ENCODE data around the gene KRTAP5-11.
"Not testable (repeated sequence)": the region's sequence is repeated elsewhere in the genome, so short reads cannot be mapped to it uniquely, and the experiment has no call there.

The KRTAP5-11 gene

GRCh38 chr11:71554996-71555395 is 27.7 kb downstream of the KRTAP5-11 start:
- DNase-seq: no peak

- DNase-seq: no peak
Measured at GRCh38 chr11:71551711-71552110, 31.0 kb downstream of the KRTAP5-11 start.

- DNase-seq: no peak
Measured at GRCh38 chr11:71548716-71549151, 33.9 kb downstream of the KRTAP5-11 start.

- DNase-seq: no peak
Measured at GRCh38 chr11:71548120-71548519, 34.6 kb downstream of the KRTAP5-11 start, which contains the start of gene KRTAP5-9. Gene KRTAP5-9 (plus strand): TSS chr11:71548420. CDS start chr11:71548658, 238 bp downstream.

GRCh38 chr11:71545405-71545966 is 37.2 kb downstream of the KRTAP5-11 start:
- no peak for DNase-seq

GRCh38 chr11:71544525-71545214 is 38.0 kb downstream of the KRTAP5-11 start:
- DNase-seq: no peak

GRCh38 chr11:71543866-71544265 is 38.8 kb downstream of the KRTAP5-11 start:
- DNase-seq: no peak

GRCh38 chr11:71542879-71543777 is 39.5 kb downstream of the KRTAP5-11 start:
- no peak for DNase-seq

- DNase-seq: no peak
Measured at GRCh38 chr11:71542382-71542781, 40.3 kb downstream of the KRTAP5-11 start.

GRCh38 chr11:71540521-71541304 is 42.0 kb downstream of the KRTAP5-11 start:
- DNase-seq: not testable (repeated sequence)

- DNase-seq: not testable (repeated sequence)
Measured at GRCh38 chr11:71539971-71540370, 42.7 kb downstream of the KRTAP5-11 start.

GRCh38 chr11:71539017-71539416 is 43.7 kb downstream of the KRTAP5-11 start:
- no peak for DNase-seq

- no peak for DNase-seq
Measured at GRCh38 chr11:71538666-71538990, 44.0 kb downstream of the KRTAP5-11 start.

GRCh38 chr11:71537977-71538665 is 44.6 kb downstream of the KRTAP5-11 start, which contains the start of gene KRTAP5-8:
Gene KRTAP5-8 (plus strand): TSS chr11:71538025. CDS start chr11:71538056, 31 bp downstream.
- DNase-seq: not testable (repeated sequence)

GRCh38 chr11:71537537-71537936 is 45.1 kb downstream of the KRTAP5-11 start:
- no peak for DNase-seq

GRCh38 chr11:71535825-71536224 is 46.9 kb downstream of the KRTAP5-11 start:
- no peak for DNase-seq

GRCh38 chr11:71534711-71535608 is 47.7 kb downstream of the KRTAP5-11 start:
- not testable (repeated sequence) for DNase-seq

GRCh38 chr11:71532036-71532610 is 50.6 kb downstream of the KRTAP5-11 start:
- DNase-seq: no peak

All from RPMI8226 (cell line).